ENCODE results near the gene BABAM2.
"Not testable (repeated sequence)": the region's sequence is repeated elsewhere in the genome, so short reads cannot be mapped to it uniquely, and the experiment has no call there.

Gene BABAM2

GRCh38 chr2:28316546-28317335 is 426.2 kb downstream of the BABAM2 start:
- DNase-seq (ENCODE audit: low spot score), result no peak

DNA sequence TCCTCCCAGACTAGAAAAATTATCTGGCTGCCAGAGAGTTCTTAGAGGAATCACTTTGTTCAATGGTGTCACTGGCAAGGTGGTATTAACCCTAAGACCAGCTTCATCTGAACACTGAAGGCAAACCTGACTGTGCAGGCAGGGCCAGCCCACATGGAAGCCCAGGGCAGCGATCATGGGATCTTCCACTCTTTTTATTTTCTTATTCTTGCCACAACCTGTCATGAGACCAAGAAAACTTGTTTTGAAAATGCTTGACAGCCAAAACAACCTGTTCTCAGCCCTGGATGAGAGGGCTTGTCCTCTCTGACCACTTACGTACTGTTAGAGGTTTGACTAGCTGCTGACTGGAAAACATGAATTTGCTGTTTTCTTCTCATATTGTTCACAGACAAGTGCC is 426.9 kb downstream of the BABAM2 start:
- DNase-seq (ENCODE audit: low spot score), result no peak

GRCh38 chr2:28318023-28318422 is 427.5 kb downstream of the BABAM2 start:
- DNase-seq (ENCODE audit: low spot score), result no peak

DNA sequence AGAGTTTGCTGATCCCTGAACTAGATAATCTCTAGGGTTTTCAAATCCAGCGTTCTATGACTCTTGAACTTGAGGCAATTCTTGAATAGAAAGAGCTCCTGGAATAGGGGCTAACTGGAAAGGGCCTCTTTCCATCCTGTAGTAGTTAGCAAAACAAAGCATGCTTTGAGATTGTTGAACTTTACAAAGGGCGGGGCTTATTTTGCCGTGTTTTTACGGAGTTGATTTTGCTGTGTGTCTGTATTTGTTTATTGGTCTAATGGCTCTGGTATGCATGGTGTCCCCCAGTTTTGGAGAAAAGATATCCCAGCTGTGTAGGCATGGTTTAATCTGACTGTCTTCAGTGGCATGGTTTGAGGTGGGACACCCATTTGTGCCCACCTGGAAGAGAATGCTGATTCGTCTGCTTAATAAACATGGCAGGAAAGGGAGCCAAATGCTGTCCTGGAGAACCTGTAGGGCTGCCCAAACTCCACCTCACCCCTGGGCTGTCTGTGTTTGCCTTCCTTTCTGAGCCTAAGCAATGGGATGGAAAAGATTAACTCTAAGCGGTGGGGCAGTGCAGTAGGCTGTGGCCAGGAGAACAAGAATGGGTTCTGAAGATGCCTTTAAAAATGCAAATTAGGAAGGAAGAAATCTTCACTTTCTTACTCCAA is 428.1 kb downstream of the BABAM2 start:
- no peak for DNase-seq (ENCODE audit: low spot score)

DNA sequence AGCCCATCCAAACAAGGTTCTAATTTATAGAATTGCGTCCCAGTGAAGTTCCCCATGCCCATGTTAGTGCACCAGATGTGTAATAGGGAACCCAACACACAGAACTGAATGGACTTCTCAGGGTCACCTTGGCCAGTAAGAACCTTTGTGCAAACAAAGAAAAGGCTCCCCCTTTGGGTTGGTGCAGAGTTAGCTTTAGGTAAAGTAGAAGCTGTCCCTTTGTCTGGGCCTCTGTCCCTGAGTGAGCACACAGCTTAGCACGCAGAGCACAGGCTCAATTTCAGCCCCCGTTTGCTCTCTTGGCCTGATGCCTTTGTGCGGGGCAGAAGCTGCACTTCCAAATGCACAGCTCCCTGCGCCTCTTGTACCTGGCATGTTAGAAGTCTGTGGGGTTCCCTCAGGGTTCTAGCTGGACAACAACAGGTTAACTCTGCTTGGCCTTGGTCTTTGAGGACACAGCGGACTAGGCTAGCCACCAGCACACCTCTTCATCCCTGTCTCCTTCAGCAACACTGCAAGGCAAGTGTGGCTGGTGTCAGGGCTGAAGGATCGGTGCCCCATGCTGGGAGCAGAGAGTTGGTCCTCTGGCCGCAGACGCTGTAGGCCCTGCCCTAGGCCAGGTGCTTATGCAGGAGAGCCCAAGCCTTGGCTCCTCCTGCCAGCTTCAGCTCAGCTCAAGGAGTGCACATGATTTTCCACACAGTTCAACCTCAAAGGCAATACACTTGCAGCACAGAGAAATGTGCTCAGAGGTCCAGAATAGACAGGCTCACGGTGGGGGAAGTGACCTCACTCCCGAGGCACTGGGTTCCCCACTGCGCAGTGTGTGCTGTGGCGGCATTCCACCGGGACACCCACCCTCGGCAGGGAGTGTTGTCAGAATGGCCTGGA is 428.8 kb downstream of the BABAM2 start:
- no peak for DNase-seq (ENCODE audit: low spot score)

GRCh38 chr2:28320009-28320365 is 429.5 kb downstream of the BABAM2 start:
- no peak for DNase-seq (ENCODE audit: low spot score)

- DNase-seq (ENCODE audit: low spot score), result no peak
Measured at GRCh38 chr2:28320371-28320770, 429.8 kb downstream of the BABAM2 start.

GRCh38 chr2:28321426-28321825 is 430.9 kb downstream of the BABAM2 start:
- DNase-seq (ENCODE audit: low spot score), result no peak

GRCh38 chr2:28322051-28322450 is 431.5 kb downstream of the BABAM2 start:
- no peak for DNase-seq (ENCODE audit: low spot score)

DNA sequence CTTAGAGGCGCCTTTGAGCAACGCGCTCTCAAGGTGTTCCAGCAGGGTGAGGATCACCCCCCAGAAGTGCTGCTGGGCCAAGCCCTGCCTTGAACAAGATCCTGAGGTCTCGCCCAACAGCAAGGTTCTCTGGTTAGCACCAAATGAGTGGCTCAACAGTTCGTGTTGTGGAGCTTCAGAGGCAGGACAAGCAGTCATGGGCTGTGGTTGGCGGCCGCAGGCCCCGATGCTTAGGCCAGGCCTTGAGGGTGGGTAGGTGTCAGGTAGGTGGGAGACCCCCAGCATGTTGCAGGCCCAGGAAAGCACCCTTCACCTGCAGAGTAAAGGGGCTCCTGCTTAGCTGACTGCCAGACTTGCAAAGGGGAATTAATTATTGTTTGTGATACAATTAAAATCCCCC is 431.9 kb downstream of the BABAM2 start:
- no peak for DNase-seq (ENCODE audit: low spot score)

- DNase-seq (ENCODE audit: low spot score), result no peak
Measured at GRCh38 chr2:28322981-28323396, 432.5 kb downstream of the BABAM2 start.

DNA sequence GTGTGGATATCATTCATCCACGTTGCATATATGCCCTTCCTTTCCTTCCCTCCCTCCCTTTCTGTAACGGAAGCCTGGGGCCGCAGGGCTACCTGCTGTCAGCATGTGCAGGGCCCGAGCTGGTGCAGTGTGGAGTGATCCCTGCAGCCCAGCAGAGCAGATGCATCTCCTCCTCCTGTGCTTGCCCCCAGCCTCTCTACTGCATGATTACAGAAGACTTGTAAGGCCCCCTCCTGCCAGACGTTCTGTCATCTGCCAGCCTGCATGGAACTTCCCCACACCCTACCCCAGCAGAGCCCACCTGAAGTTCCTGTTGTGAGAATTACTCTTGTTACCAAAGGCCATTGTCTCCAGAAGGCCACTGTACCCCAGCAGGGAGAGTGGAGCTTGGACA is 434.6 kb downstream of the BABAM2 start:
- no peak for DNase-seq (ENCODE audit: low spot score)

GRCh38 chr2:28325567-28326468 is 435.3 kb downstream of the BABAM2 start:
- DNase-seq (ENCODE audit: low spot score), result no peak

GRCh38 chr2:28326469-28326805 is 435.9 kb downstream of the BABAM2 start:
- DNase-seq (ENCODE audit: low spot score), result no peak

DNA sequence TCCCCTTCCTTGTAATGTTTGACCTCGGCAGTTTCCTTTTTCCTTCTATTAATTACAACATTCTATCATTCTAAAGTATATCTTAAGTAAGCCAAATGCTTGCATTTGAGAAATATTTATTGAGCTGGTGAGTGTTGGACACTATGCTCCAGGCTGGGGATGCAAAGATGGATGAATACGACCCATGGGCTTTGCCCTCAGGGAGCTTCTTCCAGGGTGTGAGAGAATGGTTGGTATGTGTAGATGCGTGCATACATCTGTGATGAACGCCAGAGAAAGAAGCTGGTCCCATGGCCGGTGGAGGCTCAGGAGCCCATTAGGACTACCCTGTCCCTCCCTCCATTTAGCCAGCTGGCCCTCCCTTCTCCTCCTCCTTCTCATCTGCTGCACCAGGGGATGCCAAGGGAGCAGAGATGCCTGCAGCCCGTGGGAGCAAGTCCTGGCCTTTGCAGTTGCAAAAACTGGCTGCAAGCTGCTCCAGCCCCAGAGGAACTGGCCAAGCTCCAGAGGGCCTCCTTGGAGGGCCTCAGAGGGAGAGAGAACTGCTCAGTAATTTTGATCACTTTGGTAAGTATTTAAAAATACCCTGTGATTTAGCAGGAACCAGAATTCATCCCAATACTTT is 436.5 kb downstream of the BABAM2 start:
- DNase-seq (ENCODE audit: low spot score), result no peak

DNA sequence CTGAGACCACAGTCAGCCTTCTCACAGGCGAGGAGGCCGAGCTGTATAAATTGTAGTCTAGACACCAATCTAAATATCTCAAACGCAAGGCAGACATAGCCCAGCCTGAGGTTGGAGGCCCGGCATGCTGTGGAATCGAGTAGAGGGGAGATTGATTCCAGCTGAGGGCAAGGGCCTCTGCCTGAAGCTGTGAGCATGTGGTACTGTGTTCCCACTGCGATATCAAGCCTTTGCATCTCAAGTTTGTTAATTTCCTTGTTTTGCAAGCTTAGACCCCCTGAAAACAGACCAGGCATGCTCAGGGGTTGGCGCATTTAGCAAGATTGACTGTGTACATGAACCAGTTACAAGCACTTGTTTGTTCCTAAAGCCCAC is 437.0 kb downstream of the BABAM2 start:
- DNase-seq (ENCODE audit: low spot score), result no peak

- no peak for DNase-seq (ENCODE audit: low spot score)
Measured at GRCh38 chr2:28327956-28328922, 437.7 kb downstream of the BABAM2 start.

DNA sequence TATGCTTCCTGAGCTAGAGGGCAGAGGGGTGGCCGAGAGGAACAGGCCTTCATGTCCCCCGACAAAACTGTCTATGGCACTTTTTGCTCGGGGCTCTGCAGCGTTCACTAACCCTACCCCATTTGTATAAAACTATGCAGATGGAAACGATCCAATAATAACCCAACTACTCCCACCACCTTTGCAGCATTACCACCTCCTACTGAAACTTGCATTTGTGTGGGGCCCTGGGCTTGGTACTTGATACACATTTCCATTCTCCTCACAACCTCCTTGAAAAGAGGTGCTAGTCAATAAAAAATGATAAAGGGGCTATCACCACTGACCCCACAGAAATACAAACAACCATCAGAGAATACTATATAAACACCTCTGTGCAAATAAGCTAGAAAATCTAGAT is 438.7 kb downstream of the BABAM2 start:
- DNase-seq (ENCODE audit: low spot score), result no peak

- DNase-seq (ENCODE audit: low spot score), result not testable (repeated sequence)
Measured at GRCh38 chr2:28330722-28331121, 440.2 kb downstream of the BABAM2 start.

- DNase-seq (ENCODE audit: low spot score), result not testable (repeated sequence)
Measured at GRCh38 chr2:28331797-28332196, 441.3 kb downstream of the BABAM2 start.

All from D341Med (cell line).